Activated CD8-positive, alpha-beta memory T cell treated with anti-CD3 and anti-CD28 coated beads for 36 hours (primary cell): ENCODE data around the gene PRKCSH. TPM values are rescaled to one million over a fixed set of nuclear protein-coding genes. Genes with fewer than 3 reads are reported as not detected.
"Not testable (repeated sequence)": the region's sequence is repeated elsewhere in the genome, so short reads cannot be mapped to it uniquely, and the experiment has no call there.

Source experiments
- CTCF ChIA-PET: fragments of 350-600 bp; sonication (Branson Sonifier 250); formaldehyde crosslinking; loops from one replicate; lab custom pipeline; 2021; ENCODE audit warnings: antibody characterized with exemption; lab: Charles Lee
- POLR2A ChIA-PET: fragments of 350-600 bp; sonication (Branson Sonifier 250); formaldehyde crosslinking; loops from one replicate; lab custom pipeline; 2021; ENCODE audit warnings: antibody characterized with exemption; lab: Charles Lee
- total RNA-seq, 2 experiments: library from RNA; stranded (reverse); gene quantifications; one replicate each; pipeline ENCODE4 v1.2.3, GENCODE V29; 2021

PRKCSH gene
- total RNA-seq, 2 experiments from 2014 or later = 254 to 256 TPM

- POLR2A ChIA-PET = interaction anchor here (0.6 to 0.7 kb wide), 2 partner anchors 53 to 64 kb away, joined by 3 read pairs; no protein-coding TSS in a partner anchor
- CTCF ChIA-PET = interaction anchor here (1.0 to 2.0 kb wide), 2 partner anchors 9 to 38 kb away, joined by 3 to 5 read pairs; partner anchors contain the start of genes ODAD3 and PRKCSH
These were observed 8.6 kb downstream of the PRKCSH start for GRCh38 chr19:11444059-11444458.

- ChIA-PET CTCF (interaction anchor here (1.6 kb wide), 2 partner anchors 9 to 64 kb away, joined by 5 to 6 read pairs; no protein-coding TSS in a partner anchor), POLR2A (interaction anchor here (1.0 kb wide), 1 partner anchor 64 kb away, joined by 4 read pairs; no protein-coding TSS in a partner anchor)
These were observed 9.7 kb downstream of the PRKCSH start for GRCh38 chr19:11445141-11445540.

GRCh38 chr19:11446271-11446651 is 10.8 kb downstream of the PRKCSH start:
- POLR2A ChIA-PET = no interaction called here

GRCh38 chr19:11446652-11447301 is 11.3 kb downstream of the PRKCSH start:
- POLR2A ChIA-PET = no interaction called here
- CTCF ChIA-PET = interaction anchor here (0.8 to 1.6 kb wide), 4 partner anchors 10 to 82 kb away, joined by 3 to 6 read pairs (median 4); partner anchors contain the start of gene ECSIT

More at GRCh38 chr19:11446271-11446651, 10.8 kb downstream of the PRKCSH start:
- CTCF ChIA-PET = interaction anchor here (0.8 to 1.6 kb wide), 3 partner anchors 10 to 65 kb away, joined by 3 to 6 read pairs (median 5); no protein-coding TSS in a partner anchor

- CTCF ChIA-PET = interaction anchor here (0.5 to 1.4 kb wide), 3 partner anchors 16 to 144 kb away, joined by 3 read pairs; partner anchors contain the start of gene ECSIT
- POLR2A ChIA-PET = no interaction called here
These were observed 12.2 kb downstream of the PRKCSH start for GRCh38 chr19:11447347-11448262.

- POLR2A ChIA-PET = no interaction called here
- CTCF ChIA-PET = interaction anchor here (0.5 kb wide), 1 partner anchor 144 kb away, joined by 3 read pairs; no protein-coding TSS in a partner anchor
These were observed 13.0 kb downstream of the PRKCSH start for GRCh38 chr19:11448410-11448809.

GRCh38 chr19:11448923-11449554 is 13.6 kb downstream of the PRKCSH start:
- CTCF ChIA-PET = interaction anchor here (1.1 kb wide), 1 partner anchor 155 kb away, joined by 3 read pairs; no protein-coding TSS in a partner anchor

GRCh38 chr19:11450570-11451326 is 15.3 kb downstream of the PRKCSH start:
- ChIA-PET CTCF (interaction anchor here (0.6 kb wide), 1 partner anchor 141 kb away, joined by 4 read pairs; no protein-coding TSS in a partner anchor), POLR2A (interaction anchor here (0.5 kb wide), 1 partner anchor 377 kb away, joined by 3 read pairs; no protein-coding TSS in a partner anchor)

More at GRCh38 chr19:11448923-11449554, 13.6 kb downstream of the PRKCSH start:
- POLR2A ChIA-PET = no interaction called here

GRCh38 chr19:11451327-11451870 is 16.0 kb downstream of the PRKCSH start:
- ChIA-PET CTCF (interaction anchor here (1.2 kb wide), 1 partner anchor 31 kb away, joined by 6 read pairs; no protein-coding TSS in a partner anchor), POLR2A (interaction anchor here (0.5 kb wide), 1 partner anchor 377 kb away, joined by 3 read pairs; no protein-coding TSS in a partner anchor)

- CTCF ChIA-PET = interaction anchor here (0.7 to 1.2 kb wide), 3 partner anchors 31 to 226 kb away, joined by 3 to 6 read pairs (median 3); no protein-coding TSS in a partner anchor
- POLR2A ChIA-PET = interaction anchor here (1.1 kb wide), 1 partner anchor 30 kb away, joined by 17 read pairs; no protein-coding TSS in a partner anchor
These were observed 16.6 kb downstream of the PRKCSH start for GRCh38 chr19:11451871-11452619.

GRCh38 chr19:11452620-11453310 is 17.3 kb downstream of the PRKCSH start:
- ChIA-PET CTCF (interaction anchor here (0.7 to 1.2 kb wide), 3 partner anchors 30 to 227 kb away, joined by 3 to 6 read pairs (median 3); no protein-coding TSS in a partner anchor), POLR2A (interaction anchor here (1.1 kb wide), 1 partner anchor 30 kb away, joined by 17 read pairs; no protein-coding TSS in a partner anchor)

GRCh38 chr19:11453468-11454341 is 18.3 kb downstream of the PRKCSH start:
- CTCF ChIA-PET = interaction anchor here (1.1 kb wide), 1 partner anchor 228 kb away, joined by 3 read pairs; no protein-coding TSS in a partner anchor

GRCh38 chr19:11455233-11455554 is 19.8 kb downstream of the PRKCSH start:
- POLR2A ChIA-PET = not testable (repeated sequence)
- CTCF ChIA-PET = interaction anchor here (0.6 kb wide), 1 partner anchor 663 kb away, joined by 3 read pairs; no protein-coding TSS in a partner anchor

More at GRCh38 chr19:11453468-11454341, 18.3 kb downstream of the PRKCSH start:
- POLR2A ChIA-PET = no interaction called here

- CTCF ChIA-PET = no interaction called here
- POLR2A ChIA-PET = no interaction called here
These were observed 21.2 kb downstream of the PRKCSH start for GRCh38 chr19:11456659-11457058.

- CTCF ChIA-PET = interaction anchor here (0.6 kb wide), 1 partner anchor 316 kb away, joined by 5 read pairs; no protein-coding TSS in a partner anchor
These were observed 21.7 kb downstream of the PRKCSH start for GRCh38 chr19:11457115-11457514.

More at GRCh38 chr19:11457115-11457514, 21.7 kb downstream of the PRKCSH start:
- POLR2A ChIA-PET = no interaction called here
